Parathyroid adenoma (tissue), 2 donors: ENCODE measurements around the gene MMS19.

Experiments
- H2AFZ ChIP-seq: fragments of 300-600 bp; sonication (generic); one replicate; pipeline ENCODE4 v1.7.0; 2017; ENCODE audit warnings: antibody characterized with exemption, mild to moderate bottlenecking
- H3K27ac ChIP-seq: fragments of 300-600 bp; sonication (generic); one replicate; pipeline ENCODE4 v1.7.0; 2017
- H3K27me3 ChIP-seq: fragments of 300-600 bp; sonication (generic); one replicate; pipeline ENCODE4 v1.7.0; 2017; ENCODE audit warnings: low read length; ENCODE audit not compliant: control insufficient read depth, insufficient read depth
- H3K36me3 ChIP-seq: fragments of 300-600 bp; sonication (generic); one replicate; pipeline ENCODE4 v1.7.0; 2017; ENCODE audit warnings: low read length; ENCODE audit not compliant: control insufficient read depth, insufficient read depth
- H3K4me1 ChIP-seq: fragments of 300-600 bp; sonication (generic); one replicate; pipeline ENCODE4 v1.7.0; 2017; ENCODE audit warnings: control low read depth
- H3K4me2 ChIP-seq: fragments of 300-600 bp; sonication (generic); one replicate; pipeline ENCODE4 v1.7.0; 2017; ENCODE audit warnings: low read length
- H3K4me3 ChIP-seq: fragments of 300-600 bp; sonication (generic); one replicate; pipeline ENCODE4 v1.7.0; 2017; ENCODE audit warnings: low read depth, low read length
- H3K79me2 ChIP-seq: fragments of 300-600 bp; sonication (generic); one replicate; pipeline ENCODE4 v1.7.0; 2017; ENCODE audit warnings: control low read depth
- H3K9ac ChIP-seq: fragments of 300-600 bp; sonication (generic); one replicate; pipeline ENCODE4 v1.7.0; 2017; ENCODE audit warnings: mild to moderate bottlenecking
- H3K9me3 ChIP-seq: fragments of 300-600 bp; sonication (generic); one replicate; pipeline ENCODE4 v1.7.0; 2017; ENCODE audit warnings: low read length; ENCODE audit not compliant: control insufficient read depth
- TF ChIP-seq, protein P1 (sequence below): fragments of 300-600 bp; sonication (generic); IDR thresholded peaks from one replicate; pipeline ENCODE4 v1.7.0; 2017; ENCODE audit warnings: antibody characterized with exemption, mild to moderate bottlenecking
- donor health status: primary hyperparathyroidism.

Gene MMS19

DNA sequence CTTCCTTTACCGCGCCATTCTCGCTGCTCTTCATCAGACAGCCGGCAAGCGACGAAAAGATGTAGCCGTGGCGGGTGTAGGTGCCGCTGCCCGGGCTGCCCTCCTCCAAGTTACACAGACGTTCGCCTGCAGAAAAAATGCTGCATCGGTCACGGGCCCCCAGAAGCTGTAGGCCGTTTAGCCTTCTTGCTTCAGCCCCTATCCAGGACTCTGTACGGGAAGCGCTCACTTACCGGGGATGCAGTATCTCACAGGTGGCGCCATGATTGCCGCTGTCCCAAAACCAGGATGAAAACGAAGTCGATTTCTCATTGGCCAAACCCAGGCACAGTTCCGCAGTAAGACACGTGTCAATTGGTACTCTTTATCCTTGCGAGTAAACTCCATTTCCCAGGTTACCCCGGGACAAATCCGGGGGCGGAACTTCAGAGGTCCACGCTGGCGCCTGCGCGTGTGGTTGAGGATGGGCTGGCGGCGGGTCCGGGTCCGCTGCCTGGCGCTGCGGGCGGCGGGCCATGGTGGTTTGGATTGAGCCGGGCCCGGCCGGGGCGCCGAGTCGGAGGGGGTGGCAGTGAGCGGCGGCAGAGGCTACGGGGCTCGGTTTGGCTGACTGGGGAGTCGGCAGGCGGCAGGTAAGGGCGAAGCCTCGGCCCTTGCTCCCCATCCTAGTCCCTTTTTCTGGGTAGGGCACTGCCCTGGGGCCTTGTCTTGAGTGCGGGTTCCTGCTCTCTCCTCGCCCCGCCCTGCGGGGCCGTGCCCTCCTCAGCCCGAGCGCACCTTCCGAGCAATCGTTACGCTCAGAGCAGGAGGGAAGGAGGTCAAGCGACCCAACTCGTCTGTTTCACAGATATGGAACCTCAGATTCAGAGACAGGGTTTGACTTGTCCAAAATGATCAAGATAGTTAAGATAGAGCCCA lies 52.2 kb downstream of the MMS19 start, which contains the start of the genes EXOSC1 and ZDHHC16:
Gene EXOSC1 (minus strand): TSS at position 285 of the 918 bp plus-strand sequence. CDS start 21 bp downstream, at position 264.
Gene ZDHHC16 (plus strand): TSS at position 454 of the 918 bp plus-strand sequence. CDS start 5,501 bp downstream, outside the sequence.
- Histone ChIP-seq H3K36me3 (no peaks in the 10 kb centered on the region), H3K4me1 (peaks cover 4% of the 10 kb centered on the region), H3K4me3 (peak within 1 kb of the TSS; percentile 75), H3K27ac (peak within 1 kb of the TSS; percentile 68), H3K79me2 (peaks cover 33% of the 10 kb centered on the region), H3K9me3 (no peaks in the 10 kb centered on the region), H3K9ac (peak within 1 kb of the TSS; percentile 22), H3K27me3 (no peaks in the 10 kb centered on the region), H2AFZ (peak within 1 kb of the TSS; percentile 82), H3K4me2 (peak within 1 kb of the TSS; percentile 77)
- TF ChIP-seq, protein P1, sequence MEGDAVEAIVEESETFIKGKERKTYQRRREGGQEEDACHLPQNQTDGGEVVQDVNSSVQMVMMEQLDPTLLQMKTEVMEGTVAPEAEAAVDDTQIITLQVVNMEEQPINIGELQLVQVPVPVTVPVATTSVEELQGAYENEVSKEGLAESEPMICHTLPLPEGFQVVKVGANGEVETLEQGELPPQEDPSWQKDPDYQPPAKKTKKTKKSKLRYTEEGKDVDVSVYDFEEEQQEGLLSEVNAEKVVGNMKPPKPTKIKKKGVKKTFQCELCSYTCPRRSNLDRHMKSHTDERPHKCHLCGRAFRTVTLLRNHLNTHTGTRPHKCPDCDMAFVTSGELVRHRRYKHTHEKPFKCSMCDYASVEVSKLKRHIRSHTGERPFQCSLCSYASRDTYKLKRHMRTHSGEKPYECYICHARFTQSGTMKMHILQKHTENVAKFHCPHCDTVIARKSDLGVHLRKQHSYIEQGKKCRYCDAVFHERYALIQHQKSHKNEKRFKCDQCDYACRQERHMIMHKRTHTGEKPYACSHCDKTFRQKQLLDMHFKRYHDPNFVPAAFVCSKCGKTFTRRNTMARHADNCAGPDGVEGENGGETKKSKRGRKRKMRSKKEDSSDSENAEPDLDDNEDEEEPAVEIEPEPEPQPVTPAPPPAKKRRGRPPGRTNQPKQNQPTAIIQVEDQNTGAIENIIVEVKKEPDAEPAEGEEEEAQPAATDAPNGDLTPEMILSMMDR: no peak

DNA sequence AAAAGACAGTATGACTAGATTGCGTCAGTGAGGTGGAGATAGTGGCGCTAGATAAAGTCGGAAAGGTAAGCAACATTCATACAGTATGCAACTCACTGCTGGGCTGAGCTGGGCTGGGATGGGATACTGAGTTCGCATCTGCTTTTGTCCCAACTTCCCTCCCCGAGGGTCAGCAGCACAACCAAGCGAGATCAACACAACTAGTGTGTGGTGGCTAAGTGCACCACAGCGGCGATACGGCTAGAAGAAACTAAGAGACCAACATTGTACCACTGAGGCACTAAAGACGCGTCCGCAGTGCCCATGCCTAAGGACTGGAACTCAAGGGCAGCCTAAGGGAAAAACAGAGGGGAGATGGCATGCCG lies 52.9 kb downstream of the MMS19 start:
- no peaks in the 10 kb centered on the region for H3K36me3 ChIP-seq
- peak overlapping the region; percentile 68 for H3K27ac ChIP-seq
- no peaks in the 10 kb centered on the region for H3K9me3 ChIP-seq
- H3K9ac ChIP-seq: no peak overlapping the region
- H2AFZ ChIP-seq: peak overlapping the region; percentile 82
- no peaks in the 10 kb centered on the region for H3K27me3 ChIP-seq
- H3K4me2 ChIP-seq: peak overlapping the region; percentile 76
- TF ChIP-seq, protein P1: no peak
- H3K4me1 ChIP-seq: peaks cover 4% of the 10 kb centered on the region
- H3K79me2 ChIP-seq: peaks cover 27% of the 10 kb centered on the region
- H3K4me3 ChIP-seq: peak overlapping the region; percentile 75

- Histone ChIP-seq H3K4me2 (no peak overlapping the region), H3K36me3 (no peaks in the 10 kb centered on the region), H3K79me2 (peaks cover 21% of the 10 kb centered on the region), H3K4me3 (no peak overlapping the region), H3K4me1 (peaks cover 4% of the 10 kb centered on the region), H3K9ac (no peak overlapping the region), H3K9me3 (no peaks in the 10 kb centered on the region), H3K27me3 (no peaks in the 10 kb centered on the region), H2AFZ (no peak overlapping the region), H3K27ac (no peak overlapping the region)
- TF ChIP-seq, protein P1: no peak
Observed at GRCh38 chr10:97444212-97444611, 54.0 kb downstream of the MMS19 start.

DNA sequence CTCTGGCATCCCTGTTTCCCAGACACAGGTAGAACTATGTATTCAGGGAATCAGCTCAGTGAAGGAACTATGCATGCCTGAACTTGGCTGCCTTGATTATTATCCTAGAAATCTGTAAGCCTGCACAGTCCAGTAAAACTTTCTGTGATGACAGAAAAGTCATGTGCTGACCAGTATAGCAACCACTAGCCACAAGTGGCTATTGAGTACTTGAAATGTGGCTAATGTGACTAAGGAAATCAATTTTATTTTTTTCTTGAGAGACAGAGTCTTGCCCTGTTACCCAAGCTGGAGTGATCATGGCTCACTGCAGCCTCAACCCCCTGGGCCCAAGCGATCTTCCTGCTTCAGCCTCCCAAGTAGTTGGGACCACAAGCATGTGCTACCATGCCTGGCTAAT lies 55.9 kb downstream of the MMS19 start:
- no peak overlapping the region for H3K9ac ChIP-seq
- no peaks in the 10 kb centered on the region for H3K9me3 ChIP-seq
- H2AFZ ChIP-seq: no peak overlapping the region
- H3K4me1 ChIP-seq: no peaks in the 10 kb centered on the region
- no peaks in the 10 kb centered on the region for H3K36me3 ChIP-seq
- no peaks in the 10 kb centered on the region for H3K27me3 ChIP-seq
- TF ChIP-seq, protein P1: no peak
- H3K4me2 ChIP-seq: no peak overlapping the region
- H3K4me3 ChIP-seq: no peak overlapping the region
- no peak overlapping the region for H3K27ac ChIP-seq
- H3K79me2 ChIP-seq: peaks cover 14% of the 10 kb centered on the region
